Measurements from ENCODE around the gene ZC3H4. TPM values are rescaled to one million over a fixed set of nuclear protein-coding genes. Genes with fewer than 3 reads are reported as not detected.
"Not testable (repeated sequence)": the region's sequence is repeated elsewhere in the genome, so short reads cannot be mapped to it uniquely, and the experiment has no call there.

The ZC3H4 gene
- total RNA-seq, 4 donors from 2014 or later: 22.5 to 28.7 (median 24.9) TPM

GRCh38 chr19:47104680-47105079 lies 8.9 kb downstream of the ZC3H4 start:
- no peaks in the 10 kb centered on the region for H3K36me3 ChIP-seq
- H3K27ac ChIP-seq: peak overlapping the region in 3 of 4 donors; percentile 48 to 100 (median 100)
- no peak for ATAC-seq
- 67% methylated on average over 7 of the region's 9 CpGs; no CpG with 5 or more reads in 1 of the 2 donors for WGBS, 2 donors (ENCODE audit: low coverage in 1 of 2)
- TF ChIP-seq EP300 (IDR thresholded peaks at IDR 0.05): no peak
- no peak for TF ChIP-seq POLR2AphosphoS5 (IDR thresholded peaks at IDR 0.05)
- no peaks in the 10 kb centered on the region for H3K27me3 ChIP-seq
- no peaks in the 10 kb centered on the region for H3K9me3 ChIP-seq
- no peak overlapping the region for H3K4me3 ChIP-seq
- peaks cover 12 to 99% (median 28%) of the 10 kb centered on the region in 3 donors for H3K4me1 ChIP-seq

DNA sequence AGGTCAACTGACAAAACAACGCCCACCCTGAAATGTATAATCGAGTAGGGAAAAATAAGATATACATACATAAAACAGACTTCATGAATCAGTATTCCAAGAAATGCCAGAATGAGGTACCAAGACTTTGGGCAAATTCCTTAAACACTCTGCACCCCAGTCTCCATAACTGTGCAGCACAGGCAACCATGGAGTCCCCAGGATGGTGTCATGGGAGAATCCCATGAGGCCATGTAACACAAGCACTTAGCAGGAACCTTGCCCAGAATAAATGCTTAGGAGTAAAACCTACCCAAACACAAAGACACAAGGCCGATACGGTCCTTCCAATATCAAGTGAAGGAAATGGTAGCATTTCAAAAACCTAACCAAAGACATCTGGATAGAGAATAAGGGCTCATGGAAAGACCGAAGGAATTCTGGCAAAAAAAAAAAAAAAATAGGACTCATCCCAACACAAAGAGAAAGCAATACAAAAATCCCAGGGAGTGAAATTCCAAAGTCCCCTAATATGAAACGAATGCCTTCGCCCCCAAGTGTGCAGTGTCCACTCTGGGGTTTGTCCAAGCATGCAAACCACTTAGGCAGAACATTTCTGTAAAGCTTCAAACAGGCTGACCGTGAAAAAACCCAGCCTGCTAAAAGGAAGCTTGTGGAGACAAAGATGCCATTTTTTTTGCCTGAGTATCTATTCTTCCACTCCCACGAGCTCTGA lies 11.1 kb downstream of the ZC3H4 start:
- Histone ChIP-seq H3K4me3 (no peak overlapping the region), H3K36me3 (no peaks in the 10 kb centered on the region), H3K27ac (peak overlapping the region in 1 of 4 donors; percentile 0), H3K27me3 (no peaks in the 10 kb centered on the region), H3K4me1 (peaks cover 6 to 99% (median 27%) of the 10 kb centered on the region in 3 donors), H3K9me3 (no peaks in the 10 kb centered on the region)
- no peak for ATAC-seq
- 46 to 63% methylated on average over 9 of the region's 9 CpGs for WGBS, 2 donors (ENCODE audit: low coverage in 1 of 2)
- TF ChIP-seq, protein P1, sequence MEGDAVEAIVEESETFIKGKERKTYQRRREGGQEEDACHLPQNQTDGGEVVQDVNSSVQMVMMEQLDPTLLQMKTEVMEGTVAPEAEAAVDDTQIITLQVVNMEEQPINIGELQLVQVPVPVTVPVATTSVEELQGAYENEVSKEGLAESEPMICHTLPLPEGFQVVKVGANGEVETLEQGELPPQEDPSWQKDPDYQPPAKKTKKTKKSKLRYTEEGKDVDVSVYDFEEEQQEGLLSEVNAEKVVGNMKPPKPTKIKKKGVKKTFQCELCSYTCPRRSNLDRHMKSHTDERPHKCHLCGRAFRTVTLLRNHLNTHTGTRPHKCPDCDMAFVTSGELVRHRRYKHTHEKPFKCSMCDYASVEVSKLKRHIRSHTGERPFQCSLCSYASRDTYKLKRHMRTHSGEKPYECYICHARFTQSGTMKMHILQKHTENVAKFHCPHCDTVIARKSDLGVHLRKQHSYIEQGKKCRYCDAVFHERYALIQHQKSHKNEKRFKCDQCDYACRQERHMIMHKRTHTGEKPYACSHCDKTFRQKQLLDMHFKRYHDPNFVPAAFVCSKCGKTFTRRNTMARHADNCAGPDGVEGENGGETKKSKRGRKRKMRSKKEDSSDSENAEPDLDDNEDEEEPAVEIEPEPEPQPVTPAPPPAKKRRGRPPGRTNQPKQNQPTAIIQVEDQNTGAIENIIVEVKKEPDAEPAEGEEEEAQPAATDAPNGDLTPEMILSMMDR (IDR thresholded peaks at IDR 0.05): no peak
- TF ChIP-seq EP300 (IDR thresholded peaks at IDR 0.05) (no peak), POLR2A (IDR thresholded peaks at IDR 0.05) (no peak), POLR2AphosphoS5 (IDR thresholded peaks at IDR 0.05) (no peak)

DNA sequence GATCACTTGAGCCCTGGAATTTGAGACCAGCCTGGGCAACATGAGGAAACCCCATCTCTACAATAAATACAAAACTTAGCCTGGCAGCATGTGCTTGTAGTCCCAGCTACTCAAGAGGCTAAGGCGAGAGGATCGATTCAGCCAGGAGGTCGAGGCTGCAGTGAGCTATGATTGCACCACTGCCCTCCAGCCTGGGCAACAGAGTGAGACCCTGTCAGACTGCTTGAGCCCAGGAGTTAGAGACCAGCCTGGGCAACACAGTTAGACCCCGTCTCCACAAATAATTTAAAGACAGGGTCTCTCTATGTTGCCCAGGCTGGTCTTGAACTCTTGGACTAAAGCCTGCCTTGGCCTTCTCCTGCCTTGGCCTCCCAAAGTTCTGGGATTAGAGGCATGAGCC lies 12.5 kb downstream of the ZC3H4 start:
- not testable (repeated sequence) for H3K4me3 ChIP-seq

GRCh38 chr19:47100290-47100689 lies 13.3 kb downstream of the ZC3H4 start:
- no peak for ATAC-seq
- Histone ChIP-seq H3K27me3 (no peaks in the 10 kb centered on the region), H3K4me3 (no peak overlapping the region), H3K4me1 (peaks cover 0 to 99% (median 20%) of the 10 kb centered on the region in 3 donors), H3K9me3 (no peaks in the 10 kb centered on the region), H3K36me3 (no peaks in the 10 kb centered on the region), H3K27ac (no peak overlapping the region)
- TF ChIP-seq, protein P1 (IDR thresholded peaks at IDR 0.05): no peak
- TF ChIP-seq POLR2A (IDR thresholded peaks at IDR 0.05): no peak
- TF ChIP-seq EP300 (IDR thresholded peaks at IDR 0.05): no peak
- no peak for TF ChIP-seq POLR2AphosphoS5 (IDR thresholded peaks at IDR 0.05)
- WGBS, 2 donors (ENCODE audit: low coverage in 1 of 2): 100% methylated on average over 2 to 4 of the region's 5 CpGs

More for the DNA sequence above, 12.5 kb downstream of the ZC3H4 start:
- H3K4me1 ChIP-seq: peaks cover 0 to 99% (median 17%) of the 10 kb centered on the region in 3 donors
- H3K9me3 ChIP-seq, H3K27ac ChIP-seq, ATAC-seq, H3K36me3 ChIP-seq, H3K27me3 ChIP-seq: not testable (repeated sequence)
- WGBS, 2 donors (ENCODE audit: low coverage in 1 of 2): no CpG with 5 or more reads among the region's 4 CpGs

- WGBS, 2 donors (ENCODE audit: low coverage in 1 of 2): 93% methylated on average over 5 to 6 of the region's 6 CpGs
- H3K4me3 ChIP-seq: no peak overlapping the region
- no peak overlapping the region for H3K27ac ChIP-seq
- peaks cover 0 to 99% (median 26%) of the 10 kb centered on the region in 3 donors for H3K4me1 ChIP-seq
- no peaks in the 10 kb centered on the region for H3K27me3 ChIP-seq
- no peak for ATAC-seq
- TF ChIP-seq, protein P1 (IDR thresholded peaks at IDR 0.05): no peak
- no peak for TF ChIP-seq EP300 (IDR thresholded peaks at IDR 0.05)
- TF ChIP-seq POLR2AphosphoS5 (IDR thresholded peaks at IDR 0.05): no peak
- no peak for TF ChIP-seq POLR2A (IDR thresholded peaks at IDR 0.05)
- no peaks in the 10 kb centered on the region for H3K9me3 ChIP-seq
- H3K36me3 ChIP-seq: no peaks in the 10 kb centered on the region
These were observed 14.0 kb downstream of the ZC3H4 start for GRCh38 chr19:47099576-47100050.

- TF ChIP-seq EP300 (IDR thresholded peaks at IDR 0.05): no peak
- TF ChIP-seq POLR2A (IDR thresholded peaks at IDR 0.05): no peak
- TF ChIP-seq, protein P1 (IDR thresholded peaks at IDR 0.05): no peak
- TF ChIP-seq POLR2AphosphoS5 (IDR thresholded peaks at IDR 0.05): no peak
- Histone ChIP-seq H3K27me3 (no peaks in the 10 kb centered on the region), H3K36me3 (peaks cover 0 to 9% of the 10 kb centered on the region in 2 donors), H3K27ac (peak overlapping the region in 2 of 4 donors; percentile 49 to 56), H3K9me3 (no peaks in the 10 kb centered on the region), H3K4me1 (peaks cover 0 to 99% (median 26%) of the 10 kb centered on the region in 3 donors), H3K4me3 (no peak overlapping the region)
- ATAC-seq: no peak
- WGBS, 2 donors (ENCODE audit: low coverage in 1 of 2): 89 to 91% methylated on average over 4 to 6 of the region's 6 CpGs
These were observed 15.0 kb downstream of the ZC3H4 start for GRCh38 chr19:47098608-47099007.

All from gastroesophageal sphincter (tissue), 4 donors.